Karpas-422 (cell line): ENCODE data around the gene TCF7L2. TPM values are rescaled to one million over a fixed set of nuclear protein-coding genes. Genes with fewer than 3 reads are reported as not detected.

Source experiments
- DNase-seq: peaks from one replicate; pipeline ENCODE4 v3.0.0-alpha.2; 2015
- H2AFZ ChIP-seq: fragments of 200-600 bp; sonication (generic); 2 replicates; pipeline ENCODE4 v1.6.1; 2014; ENCODE audit warnings: antibody characterized with exemption, low read length, mixed read lengths
- H3K27ac ChIP-seq: fragments of 200-600 bp; sonication (generic); 2 replicates; pipeline ENCODE4 v1.5.1; 2014; ENCODE audit warnings: mild to moderate bottlenecking, low read length, moderate library complexity
- H3K27me3 ChIP-seq: fragments of 200-600 bp; sonication (generic); 2 replicates; pipeline ENCODE4 v1.6.1; 2014; ENCODE audit warnings: low read length, mixed read lengths
- H3K36me3 ChIP-seq: fragments of 200-600 bp; sonication (generic); 2 replicates; pipeline ENCODE4 v1.6.1; 2014; ENCODE audit warnings: low read length, mixed read lengths; ENCODE audit not compliant: insufficient read depth
- H3K4me1 ChIP-seq: fragments of 200-600 bp; sonication (generic); 2 replicates; pipeline ENCODE4 v1.6.1; 2014; ENCODE audit warnings: mild to moderate bottlenecking, low read length, mixed read lengths
- H3K4me2 ChIP-seq: fragments of 200-600 bp; sonication (generic); 2 replicates; pipeline ENCODE4 v1.6.1; 2014; ENCODE audit warnings: low read length, low read depth, mild to moderate bottlenecking; ENCODE audit not compliant: poor library complexity, severe bottlenecking
- H3K4me3 ChIP-seq: fragments of 200-600 bp; sonication (generic); 2 replicates; pipeline ENCODE4 v1.5.1; 2014; ENCODE audit warnings: mild to moderate bottlenecking, antibody characterized with exemption, low read length, mixed read lengths
- H3K79me2 ChIP-seq: fragments of 200-600 bp; sonication (generic); 2 replicates; pipeline ENCODE4 v1.6.1; 2014; ENCODE audit warnings: mild to moderate bottlenecking, low read length, mixed read lengths
- H3K9ac ChIP-seq: fragments of 200-600 bp; sonication (generic); 2 replicates; pipeline ENCODE4 v1.6.0; 2014; ENCODE audit warnings: low read length
- H3K9me2 ChIP-seq: fragments of 200-600 bp; sonication (generic), shearing (Covaris generic); replicated peaks from 2 replicates; pipeline ENCODE4 v1.6.0; 2014; ENCODE audit warnings: mild to moderate bottlenecking, low read length, moderate library complexity; ENCODE audit not compliant: insufficient read depth
- H3K9me3 ChIP-seq: fragments of 300-700, 200-600 bp; sonication (generic); 2 replicates; pipeline ENCODE4 v1.6.1; 2014; ENCODE audit warnings: low read length, mixed read lengths
- H4K20me1 ChIP-seq: fragments of 200-600 bp; sonication (generic); 2 replicates; pipeline ENCODE4 v1.6.1; 2014; ENCODE audit warnings: mild to moderate bottlenecking, antibody characterized with exemption, low read length, low read depth; ENCODE audit not compliant: insufficient read depth
- total RNA-seq: library from RNA; depleted of rRNA; stranded (reverse); fragments of >200 nt; shearing (Covaris generic); gene quantifications from 2 replicates; pipeline ENCODE4 v1.2.3, GENCODE V29; 2014; ENCODE audit warnings: low replicate concordance

The TCF7L2 gene
- total RNA-seq, 1 experiment from 2014 or later, result not detected

GRCh38 chr10:112950714-112951358 lies 789 bp downstream of the TCF7L2 start:
- Histone ChIP-seq H3K27me3 (no peaks in the 10 kb centered on the region), H2AFZ (no peak overlapping the region), H3K4me2 (no peak overlapping the region), H3K4me1 (peaks cover 3% of the 10 kb centered on the region), H4K20me1 (no peaks in the 10 kb centered on the region), H3K9me3 (no peaks in the 10 kb centered on the region), H3K79me2 (no peaks in the 10 kb centered on the region), H3K4me3 (no peak overlapping the region), H3K9ac (no peak overlapping the region), H3K9me2 (no peaks in the 10 kb centered on the region), H3K27ac (no peak overlapping the region), H3K36me3 (no peaks in the 10 kb centered on the region)
- DNase-seq, result no peak

- H3K27me3 ChIP-seq, result no peaks in the 10 kb centered on the region
- H3K4me2 ChIP-seq, result no peak overlapping the region
- H2AFZ ChIP-seq, result no peak overlapping the region
- no peak overlapping the region for H3K9ac ChIP-seq
- H4K20me1 ChIP-seq, result no peaks in the 10 kb centered on the region
- no peak overlapping the region for H3K27ac ChIP-seq
- no peak overlapping the region for H3K4me3 ChIP-seq
- no peaks in the 10 kb centered on the region for H3K79me2 ChIP-seq
- H3K9me2 ChIP-seq, result no peaks in the 10 kb centered on the region
- H3K36me3 ChIP-seq, result no peaks in the 10 kb centered on the region
- H3K9me3 ChIP-seq, result no peaks in the 10 kb centered on the region
- no peak for DNase-seq
- H3K4me1 ChIP-seq, result peaks cover 3% of the 10 kb centered on the region
These were observed 1.6 kb downstream of the TCF7L2 start for GRCh38 chr10:112951359-112952281.

GRCh38 chr10:112952282-112953173 lies 2.5 kb downstream of the TCF7L2 start:
- Histone ChIP-seq H3K9me2 (no peaks in the 10 kb centered on the region), H3K9me3 (no peaks in the 10 kb centered on the region), H3K27me3 (no peaks in the 10 kb centered on the region), H4K20me1 (no peaks in the 10 kb centered on the region), H3K4me3 (no peak overlapping the region), H3K4me2 (no peak overlapping the region), H3K27ac (no peak overlapping the region), H3K9ac (no peak overlapping the region), H3K36me3 (no peaks in the 10 kb centered on the region), H2AFZ (no peak overlapping the region), H3K4me1 (peaks cover 3% of the 10 kb centered on the region), H3K79me2 (no peaks in the 10 kb centered on the region)
- no peak for DNase-seq

GRCh38 chr10:112953174-112954159 lies 3.4 kb downstream of the TCF7L2 start:
- H3K4me3 ChIP-seq, result no peak overlapping the region
- H2AFZ ChIP-seq, result no peak overlapping the region
- no peaks in the 10 kb centered on the region for H3K27me3 ChIP-seq
- H3K27ac ChIP-seq, result no peak overlapping the region
- H3K9ac ChIP-seq, result no peak overlapping the region
- H3K36me3 ChIP-seq, result no peaks in the 10 kb centered on the region
- no peak overlapping the region for H3K4me2 ChIP-seq
- H3K9me3 ChIP-seq, result no peaks in the 10 kb centered on the region
- no peaks in the 10 kb centered on the region for H4K20me1 ChIP-seq
- no peaks in the 10 kb centered on the region for H3K9me2 ChIP-seq
- H3K79me2 ChIP-seq, result no peaks in the 10 kb centered on the region
- no peak for DNase-seq
- H3K4me1 ChIP-seq, result peaks cover 3% of the 10 kb centered on the region

GRCh38 chr10:112954974-112955581 lies 5.0 kb downstream of the TCF7L2 start:
- Histone ChIP-seq H4K20me1 (no peaks in the 10 kb centered on the region), H3K9me3 (no peaks in the 10 kb centered on the region), H3K27me3 (no peaks in the 10 kb centered on the region), H3K27ac (no peak overlapping the region), H3K9me2 (no peaks in the 10 kb centered on the region), H3K4me3 (no peak overlapping the region), H3K4me1 (no peaks in the 10 kb centered on the region), H3K36me3 (no peaks in the 10 kb centered on the region), H2AFZ (no peak overlapping the region), H3K9ac (no peak overlapping the region), H3K79me2 (no peaks in the 10 kb centered on the region), H3K4me2 (no peak overlapping the region)
- no peak for DNase-seq

GRCh38 chr10:112955582-112956421 lies 5.8 kb downstream of the TCF7L2 start:
- Histone ChIP-seq H3K79me2 (no peaks in the 10 kb centered on the region), H3K27me3 (no peaks in the 10 kb centered on the region), H3K4me1 (no peaks in the 10 kb centered on the region), H2AFZ (no peak overlapping the region), H3K36me3 (no peaks in the 10 kb centered on the region), H3K9me3 (no peaks in the 10 kb centered on the region), H3K9me2 (no peaks in the 10 kb centered on the region), H4K20me1 (no peaks in the 10 kb centered on the region), H3K9ac (no peak overlapping the region), H3K4me3 (no peak overlapping the region), H3K27ac (no peak overlapping the region), H3K4me2 (no peak overlapping the region)
- DNase-seq, result no peak
